Adrenal gland (tissue), 12 donors: ENCODE results near the gene GPR179. TPM values are rescaled to one million over a fixed set of nuclear protein-coding genes. Genes with fewer than 3 reads are reported as not detected.
"Not testable (repeated sequence)": the region's sequence is repeated elsewhere in the genome, so short reads cannot be mapped to it uniquely, and the experiment has no call there.

Experiments used
- DNase-seq, 7 donors: peaks; one replicate each; pipeline ENCODE4 v3.0.0-alpha.2; 2019 to 2020
- H3K27ac ChIP-seq, 5 donors: fragments of 200-600 bp; sonication (generic) in 4 of 5; 1 replicate in 3 of 5; 2 replicates in 2 of 5; pipeline versions ENCODE4 v1.5.1 to v1.8.0; 2016 to 2020; ENCODE audit warnings: mild to moderate bottlenecking in 1 of 5
- H3K27me3 ChIP-seq: fragments of 200-600 bp; 2 replicates; pipeline ENCODE4 v1.8.0; 2021
- H3K36me3 ChIP-seq, 2 donors: fragments of 200-600 bp; replicated peaks in 1 of 2; 1 replicate in 1 of 2; 2 replicates in 1 of 2; pipeline versions ENCODE4 v1.5.1 to v1.8.0; 2018 to 2022
- H3K4me1 ChIP-seq, 2 donors: fragments of 200-600 bp; replicated peaks in 1 of 2; 1 replicate in 1 of 2; 2 replicates in 1 of 2; pipeline versions ENCODE4 v1.5.1 to v1.8.0; 2018 to 2021
- H3K4me3 ChIP-seq, 4 donors: fragments of 200-600 bp; sonication (generic) in 3 of 4; one replicate each; pipeline ENCODE4 v1.5.1; 2016 to 2018
- H3K9me3 ChIP-seq, 3 donors: fragments of 200-600 bp; sonication (generic) in 1 of 3; replicated peaks in 1 of 3; 1 replicate in 2 of 3; 2 replicates in 1 of 3; pipeline versions ENCODE4 v1.5.1 to v1.8.0; 2016 to 2021
- POLR2A ChIP-seq, 2 donors: fragments of 450-650 bp; IDR thresholded peaks; one replicate each; pipeline ENCODE4 v1.6.1; 2017; ENCODE audit warnings: antibody characterized with exemption in 2 of 2, mild to moderate bottlenecking in 2 of 2, moderate library complexity in 1 of 2
- WGBS, 4 donors: extraction: QIAGEN DNeasy Blood & Tissue Kit in 2 of 4; methylation state at CpG; one replicate each; pipeline versions ENCODE4 v1.1.5 to v1.1.7; 2013 to 2017; 5-methylcytosine and 5-hydroxymethylcytosine counted together
- intact Hi-C, 2 donors: fragments of 100-400 bp; cut with DNase I; formaldehyde crosslinking; loops; one replicate each; pipeline versions ENCODE4 v1.14.1 to v1.15.0; 2022 to 2023
- polyA plus RNA-seq, 3 donors: library from polyadenylated mRNA; stranded (reverse); fragments of 200-250 nt in 2 of 3; fragments of 350-450 nt in 1 of 3; fragmentation: Illumina TruSeq in 1 of 3; extraction: RNeasy Lipid Tissue Mini Kit (QIAGEN cat#74804) in 1 of 3; gene quantifications; one replicate each; pipeline ENCODE4 v1.2.3, GENCODE V29; 2013 to 2014
- total RNA-seq, 9 donors: library from RNA; depleted of rRNA in 4 of 9; stranded (reverse); fragments of >200 nt in 4 of 9; fragments of 120-200 nt in 1 of 9; fragmentation: NEBNext Ultra II Directional in 1 of 9; extraction: Animal tissue kit (Norgen Biotek cat#: 25700) in 1 of 9; gene quantifications; one replicate each; pipeline versions ENCODE4 v1.1.0 to v1.2.4, GENCODE V29; 2013 to 2023
- TF ChIP-seq, protein P1 (sequence below), 6 experiments: fragments of 450-650 bp in 4 of 6; fragments of 200-600 bp in 2 of 6; sonication (generic) in 1 of 6; IDR thresholded peaks; 1 replicate in 5 of 6; 2 replicates in 1 of 6; pipeline versions ENCODE4 v1.5.1 to v1.8.0; 2016 to 2021; ENCODE audit warnings: antibody characterized with exemption in 6 of 6, mild to moderate bottlenecking in 2 of 6, moderate library complexity in 1 of 6
- donor health status: healthy with polysubstance abuse.
- donor health status: Bipolar disorder and iron deficiency.
- donor health status: DM: yes; HTN: yes; CAD: no.
- donor health status: DM: no; HTN: no; CAD: no.
- donor health status: DM: no; HTN: no; CAD: no.
- donor health status: DM: yes; HTN: yes; CAD: no.

The GPR179 gene
- total and polyA plus RNA-seq, 12 donors = under 0.01 to 0.32 (median 0.09) TPM; not detected in 4

GRCh38 chr17:38317081-38317480 is 26.7 kb downstream of the GPR179 start:
- Histone ChIP-seq H3K27ac (no peak overlapping the region), H3K4me3 (no peak overlapping the region), H3K36me3 (peaks cover 0 to 25% of the 10 kb centered on the region in 2 donors), H3K9me3 (no peaks in the 10 kb centered on the region), H3K27me3 (no peaks in the 10 kb centered on the region), H3K4me1 (no peaks in the 10 kb centered on the region)
- no peak for DNase-seq
- intact Hi-C loops = no loop called here
- WGBS, 4 donors = 86 to 94% (median 87%) methylated on average over 3 of the region's 3 CpGs
- no peak for TF ChIP-seq POLR2A (IDR thresholded peaks at IDR 0.05)
- TF ChIP-seq, protein P1, sequence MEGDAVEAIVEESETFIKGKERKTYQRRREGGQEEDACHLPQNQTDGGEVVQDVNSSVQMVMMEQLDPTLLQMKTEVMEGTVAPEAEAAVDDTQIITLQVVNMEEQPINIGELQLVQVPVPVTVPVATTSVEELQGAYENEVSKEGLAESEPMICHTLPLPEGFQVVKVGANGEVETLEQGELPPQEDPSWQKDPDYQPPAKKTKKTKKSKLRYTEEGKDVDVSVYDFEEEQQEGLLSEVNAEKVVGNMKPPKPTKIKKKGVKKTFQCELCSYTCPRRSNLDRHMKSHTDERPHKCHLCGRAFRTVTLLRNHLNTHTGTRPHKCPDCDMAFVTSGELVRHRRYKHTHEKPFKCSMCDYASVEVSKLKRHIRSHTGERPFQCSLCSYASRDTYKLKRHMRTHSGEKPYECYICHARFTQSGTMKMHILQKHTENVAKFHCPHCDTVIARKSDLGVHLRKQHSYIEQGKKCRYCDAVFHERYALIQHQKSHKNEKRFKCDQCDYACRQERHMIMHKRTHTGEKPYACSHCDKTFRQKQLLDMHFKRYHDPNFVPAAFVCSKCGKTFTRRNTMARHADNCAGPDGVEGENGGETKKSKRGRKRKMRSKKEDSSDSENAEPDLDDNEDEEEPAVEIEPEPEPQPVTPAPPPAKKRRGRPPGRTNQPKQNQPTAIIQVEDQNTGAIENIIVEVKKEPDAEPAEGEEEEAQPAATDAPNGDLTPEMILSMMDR (IDR thresholded peaks at IDR 0.05) = no peak

DNA sequence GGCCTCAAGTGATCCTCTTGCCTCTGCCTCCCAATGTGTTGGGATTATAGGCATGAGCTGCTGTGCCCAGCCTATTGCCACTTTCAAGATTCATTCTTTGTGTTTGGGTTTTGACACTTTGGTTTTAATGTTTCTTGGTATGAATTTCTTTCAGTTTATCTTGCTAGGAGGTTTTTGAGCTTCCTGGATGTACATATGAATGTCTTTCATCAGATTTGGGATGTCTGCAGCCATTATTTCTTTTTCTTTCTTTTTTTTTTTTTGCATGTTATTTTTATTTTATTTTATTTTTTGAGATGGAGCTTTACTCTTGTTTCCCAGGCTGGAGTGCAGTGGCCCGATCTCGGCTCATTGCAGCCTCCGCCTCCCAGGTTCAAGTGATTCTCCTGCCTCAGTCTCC is 28.3 kb downstream of the GPR179 start:
- Histone ChIP-seq H3K4me3 (no peak overlapping the region), H3K27ac (no peak overlapping the region), H3K4me1 (no peaks in the 10 kb centered on the region), H3K36me3 (peaks cover 0 to 22% of the 10 kb centered on the region in 2 donors), H3K9me3 (no peaks in the 10 kb centered on the region), H3K27me3 (no peaks in the 10 kb centered on the region)
- intact Hi-C loops = no loop called here
- DNase-seq = no peak
- TF ChIP-seq POLR2A (IDR thresholded peaks at IDR 0.05) = no peak
- TF ChIP-seq, protein P1 (IDR thresholded peaks at IDR 0.05) = no peak
- 64 to 78% (median 66%) methylated on average over 3 of the region's 3 CpGs for WGBS, 4 donors

DNA sequence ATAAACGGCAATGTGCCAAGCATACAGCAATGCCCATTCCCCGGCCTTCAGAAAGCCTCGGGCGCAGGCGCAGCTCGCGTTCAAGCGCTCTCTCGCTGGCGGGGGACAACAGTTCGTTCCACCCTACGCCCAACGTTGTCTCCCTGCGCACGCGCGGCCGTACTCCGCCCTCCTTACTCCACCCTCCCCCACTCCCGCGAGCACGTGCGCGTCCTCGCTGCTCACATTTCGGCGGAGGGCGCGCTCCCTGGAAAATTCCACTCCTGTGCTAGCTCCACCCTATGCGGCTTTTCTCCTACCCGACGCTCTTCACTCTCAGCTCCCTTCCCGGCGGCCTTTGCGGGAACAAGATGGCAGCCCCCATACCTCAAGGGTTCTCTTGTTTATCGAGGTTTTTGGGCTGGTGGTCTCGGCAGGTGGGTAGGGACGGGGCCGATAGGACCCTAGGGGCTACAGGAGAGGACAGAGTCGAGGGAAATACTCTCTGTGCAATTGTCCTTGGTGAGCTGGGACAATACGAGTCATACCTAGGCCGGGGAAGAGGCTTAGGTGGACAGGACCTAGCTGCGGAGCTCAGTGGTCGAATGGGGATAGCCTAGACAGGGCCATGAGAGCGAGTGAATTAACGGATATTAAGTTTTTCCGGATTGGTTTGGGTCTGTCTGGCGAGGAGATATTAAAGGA is 46.8 kb downstream of the GPR179 start, which contains the start of gene MRPL45:
Gene MRPL45, plus strand, starts transcription at position 335 of the 684 bp plus-strand sequence. Its CDS starts 16 bp downstream, at position 351.
- H3K9me3 ChIP-seq, H3K27me3 ChIP-seq, H3K4me1 ChIP-seq, intact Hi-C loops: not testable (repeated sequence)
- H3K27ac ChIP-seq = peak within 1 kb of the TSS in 4 of 5 donors; percentile 41 to 72 (median 48)
- peaks cover 0 to 10% of the 10 kb centered on the region in 2 donors for H3K36me3 ChIP-seq
- WGBS, 4 donors = 1 to 2% (median 1%) methylated on average over 37 to 48 of the region's 48 CpGs
- H3K4me3 ChIP-seq = peak within 1 kb of the TSS in 1 of 4 donors; percentile 45
- DNase-seq = peak; percentile 97 to 98 (median 98)

- H3K4me3 ChIP-seq, H3K9me3 ChIP-seq, DNase-seq, H3K36me3 ChIP-seq, H3K4me1 ChIP-seq, H3K27me3 ChIP-seq, intact Hi-C loops: not testable (repeated sequence)
- H3K27ac ChIP-seq = peak overlapping the region in 4 of 5 donors; percentile 10 to 72 (median 36)
- 42 to 64% (median 61%) methylated on average over 15 to 20 of the region's 21 CpGs for WGBS, 4 donors
Observed at GRCh38 chr17:38295602-38296365, 48.0 kb downstream of the GPR179 start.

DNA sequence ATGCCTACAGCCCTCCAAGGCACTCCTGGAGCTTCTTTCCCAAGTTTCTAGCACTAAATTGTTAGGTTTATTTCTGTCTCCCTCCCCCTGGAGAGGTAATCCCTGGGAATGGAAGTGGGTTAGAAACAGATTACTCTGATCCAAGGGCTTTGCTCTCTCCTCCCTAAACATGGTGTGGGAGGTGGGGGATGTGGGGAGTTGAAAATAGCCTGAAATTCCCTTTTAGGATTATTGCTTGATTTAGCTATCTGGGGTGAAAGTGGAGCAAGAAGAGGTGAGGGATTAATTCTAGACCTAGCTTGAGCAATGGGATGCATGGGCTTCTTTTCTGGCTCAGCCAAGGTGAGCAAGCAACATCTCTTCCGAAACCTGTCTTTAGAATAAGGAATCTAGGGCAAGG is 54.0 kb downstream of the GPR179 start:
- H3K27ac ChIP-seq, DNase-seq, H3K36me3 ChIP-seq, H3K4me1 ChIP-seq, H3K9me3 ChIP-seq, H3K4me3 ChIP-seq, H3K27me3 ChIP-seq, intact Hi-C loops: not testable (repeated sequence)
- WGBS, 4 donors = 75 to 92% (median 86%) methylated on average over 1 of the region's 1 CpG
